Loucy (cell line): ENCODE data around the gene TAF1B.

Experiments
- H2AFZ ChIP-seq: fragments of 200-600 bp; sonication (generic); 2 replicates; pipeline ENCODE4 v1.6.0; 2016; ENCODE audit warnings: antibody characterized with exemption, mild to moderate bottlenecking, low read length, moderate library complexity
- H3F3A ChIP-seq: fragments of 200-600 bp; 2 replicates; pipeline ENCODE4 v1.6.0; 2016; ENCODE audit warnings: antibody characterized with exemption, low read depth, mild to moderate bottlenecking
- H3K27me3 ChIP-seq: fragments of 200-600 bp; sonication (generic); 2 replicates; pipeline ENCODE4 v1.6.1; 2014; ENCODE audit warnings: low read length, mild to moderate bottlenecking; ENCODE audit not compliant: insufficient read depth, poor library complexity, severe bottlenecking
- H3K36me3 ChIP-seq: fragments of 200-600 bp; sonication (generic); 2 replicates; pipeline ENCODE4 v1.6.1; 2016; ENCODE audit warnings: low read length; ENCODE audit not compliant: insufficient read depth
- H3K4me1 ChIP-seq: fragments of 200-600 bp; sonication (generic); 2 replicates; pipeline ENCODE4 v1.5.1; 2014; ENCODE audit warnings: low read length, mild to moderate bottlenecking; ENCODE audit not compliant: insufficient read depth, poor library complexity, severe bottlenecking
- H3K4me2 ChIP-seq: fragments of 200-600 bp; sonication (generic); 2 replicates; pipeline ENCODE4 v1.6.0; 2014; ENCODE audit warnings: antibody characterized with exemption, low read length, low read depth, mild to moderate bottlenecking; ENCODE audit not compliant: poor library complexity, severe bottlenecking
- H3K4me3 ChIP-seq: fragments of 200-600 bp; sonication (generic); 2 replicates; pipeline ENCODE4 v1.5.1; 2014; ENCODE audit warnings: low read length, mild to moderate bottlenecking, mixed read lengths; ENCODE audit not compliant: poor library complexity, severe bottlenecking
- H3K79me2 ChIP-seq: fragments of 200-600 bp; sonication (generic); 2 replicates; pipeline ENCODE4 v1.6.1; 2014; ENCODE audit warnings: low read length; ENCODE audit not compliant: insufficient read depth
- H3K9ac ChIP-seq: fragments of 200-600 bp; sonication (generic); 2 replicates; pipeline ENCODE4 v1.6.0; 2014; ENCODE audit warnings: mild to moderate bottlenecking, low read depth, low read length, moderate library complexity; ENCODE audit not compliant: poor library complexity, severe bottlenecking
- H3K9me2 ChIP-seq: fragments of 200-600 bp; sonication (generic); replicated peaks from 2 replicates; pipeline ENCODE4 v1.6.1; 2016; ENCODE audit warnings: low read depth, low read length, mixed read lengths
- H3K9me3 ChIP-seq: fragments of 200-600 bp; sonication (generic); 2 replicates; pipeline ENCODE4 v1.6.1; 2014; ENCODE audit warnings: mild to moderate bottlenecking, antibody characterized with exemption, low read length, low read depth; ENCODE audit not compliant: insufficient read depth
- H4K20me1 ChIP-seq: fragments of 200-600 bp; sonication (generic); 2 replicates; pipeline ENCODE4 v1.6.0; 2014; ENCODE audit warnings: antibody characterized with exemption, low read length, mild to moderate bottlenecking; ENCODE audit not compliant: insufficient read depth, poor library complexity, severe bottlenecking
- EZH2phosphoT487 ChIP-seq: fragments of 200-600 bp; IDR thresholded peaks from 2 replicates; pipeline ENCODE4 v1.6.1; 2018; ENCODE audit warnings: antibody characterized with exemption, mild to moderate bottlenecking, moderate library complexity, borderline replicate concordance
- TF ChIP-seq, protein P1 (sequence below): fragments of 200-600 bp; sonication (generic); conservative IDR thresholded peaks from 2 replicates; pipeline ENCODE4 v1.5.1; 2014; ENCODE audit warnings: mild to moderate bottlenecking, antibody characterized with exemption, low read length

Gene TAF1B

DNA sequence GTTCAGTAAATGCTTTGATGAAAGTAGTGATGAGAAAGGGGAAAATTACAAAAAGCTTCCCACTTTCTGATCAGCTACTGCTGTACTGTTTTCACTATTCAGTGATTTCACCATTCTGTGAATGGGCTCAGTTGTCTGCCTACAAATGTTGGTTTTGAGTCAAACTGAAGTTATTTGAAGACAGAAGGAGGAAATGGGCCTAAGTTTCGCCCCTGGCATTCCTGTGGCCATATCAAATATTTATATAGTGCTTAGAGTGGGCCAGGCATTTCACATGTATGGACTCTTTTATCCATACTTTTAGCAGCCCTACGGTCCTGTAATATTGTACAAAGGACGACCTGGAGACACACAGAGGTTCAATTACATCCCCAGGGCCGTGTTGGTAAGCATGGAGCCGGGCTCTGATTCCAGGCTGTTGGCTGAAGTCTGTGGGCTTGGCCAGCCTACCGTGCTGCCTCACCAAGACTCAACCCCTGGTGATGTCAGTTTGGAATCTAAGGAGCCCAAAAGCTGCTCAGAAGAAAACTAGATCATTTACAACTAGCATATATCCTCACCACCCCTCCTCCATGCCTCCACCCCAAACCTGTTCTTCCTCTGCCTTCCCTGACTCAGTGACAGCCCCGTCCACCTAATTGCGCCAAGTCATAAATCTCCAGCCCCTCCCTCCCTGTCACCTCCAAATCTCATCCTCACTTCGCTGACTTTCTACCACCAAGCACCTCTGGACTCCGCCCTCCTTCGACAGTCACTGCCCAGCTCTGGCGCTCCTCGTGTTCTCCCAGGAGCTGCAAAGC lies 98.1 kb downstream of the TAF1B start:
- Histone ChIP-seq H3K4me1 (no peaks in the 10 kb centered on the region), H3K4me3 (no peak overlapping the region), H3K27me3 (no peaks in the 10 kb centered on the region), H3K4me2 (no peak overlapping the region), H3K9ac (no peak overlapping the region), H3K9me3 (no peaks in the 10 kb centered on the region), H3K9me2 (no peaks in the 10 kb centered on the region), H4K20me1 (no peaks in the 10 kb centered on the region), H3F3A (no peaks in the 10 kb centered on the region), H2AFZ (no peak overlapping the region), H3K36me3 (no peaks in the 10 kb centered on the region), H3K79me2 (no peaks in the 10 kb centered on the region)
- TF ChIP-seq, protein P1, sequence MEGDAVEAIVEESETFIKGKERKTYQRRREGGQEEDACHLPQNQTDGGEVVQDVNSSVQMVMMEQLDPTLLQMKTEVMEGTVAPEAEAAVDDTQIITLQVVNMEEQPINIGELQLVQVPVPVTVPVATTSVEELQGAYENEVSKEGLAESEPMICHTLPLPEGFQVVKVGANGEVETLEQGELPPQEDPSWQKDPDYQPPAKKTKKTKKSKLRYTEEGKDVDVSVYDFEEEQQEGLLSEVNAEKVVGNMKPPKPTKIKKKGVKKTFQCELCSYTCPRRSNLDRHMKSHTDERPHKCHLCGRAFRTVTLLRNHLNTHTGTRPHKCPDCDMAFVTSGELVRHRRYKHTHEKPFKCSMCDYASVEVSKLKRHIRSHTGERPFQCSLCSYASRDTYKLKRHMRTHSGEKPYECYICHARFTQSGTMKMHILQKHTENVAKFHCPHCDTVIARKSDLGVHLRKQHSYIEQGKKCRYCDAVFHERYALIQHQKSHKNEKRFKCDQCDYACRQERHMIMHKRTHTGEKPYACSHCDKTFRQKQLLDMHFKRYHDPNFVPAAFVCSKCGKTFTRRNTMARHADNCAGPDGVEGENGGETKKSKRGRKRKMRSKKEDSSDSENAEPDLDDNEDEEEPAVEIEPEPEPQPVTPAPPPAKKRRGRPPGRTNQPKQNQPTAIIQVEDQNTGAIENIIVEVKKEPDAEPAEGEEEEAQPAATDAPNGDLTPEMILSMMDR, result no peak
- no peak for TF ChIP-seq EZH2phosphoT487

DNA sequence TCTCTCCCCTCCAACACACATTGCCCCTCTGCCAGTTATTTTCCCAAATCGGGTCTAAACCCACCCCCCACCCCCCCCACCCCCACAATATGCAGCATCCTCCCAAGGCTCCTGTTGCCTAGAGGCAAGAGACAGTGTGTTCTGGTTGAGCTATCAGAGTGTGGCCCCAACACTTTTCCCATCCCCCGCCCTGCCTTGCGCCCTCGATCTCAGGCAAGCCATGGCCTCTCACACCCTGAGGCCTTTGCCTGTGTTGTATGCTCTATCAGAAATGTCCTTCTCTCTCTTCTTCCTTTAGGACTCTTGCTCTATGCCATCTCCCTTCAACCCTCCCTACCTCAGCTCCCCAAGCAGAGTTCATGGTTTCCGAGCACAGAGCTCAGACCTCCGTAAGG lies 98.7 kb downstream of the TAF1B start:
- Histone ChIP-seq H4K20me1 (no peaks in the 10 kb centered on the region), H2AFZ (no peak overlapping the region), H3F3A (no peaks in the 10 kb centered on the region), H3K9ac (no peak overlapping the region), H3K36me3 (no peaks in the 10 kb centered on the region), H3K4me1 (no peaks in the 10 kb centered on the region), H3K4me3 (no peak overlapping the region), H3K4me2 (no peak overlapping the region), H3K9me2 (no peaks in the 10 kb centered on the region), H3K79me2 (no peaks in the 10 kb centered on the region), H3K27me3 (no peaks in the 10 kb centered on the region), H3K9me3 (no peaks in the 10 kb centered on the region)
- TF ChIP-seq EZH2phosphoT487, result no peak
- TF ChIP-seq, protein P1, result no peak

DNA sequence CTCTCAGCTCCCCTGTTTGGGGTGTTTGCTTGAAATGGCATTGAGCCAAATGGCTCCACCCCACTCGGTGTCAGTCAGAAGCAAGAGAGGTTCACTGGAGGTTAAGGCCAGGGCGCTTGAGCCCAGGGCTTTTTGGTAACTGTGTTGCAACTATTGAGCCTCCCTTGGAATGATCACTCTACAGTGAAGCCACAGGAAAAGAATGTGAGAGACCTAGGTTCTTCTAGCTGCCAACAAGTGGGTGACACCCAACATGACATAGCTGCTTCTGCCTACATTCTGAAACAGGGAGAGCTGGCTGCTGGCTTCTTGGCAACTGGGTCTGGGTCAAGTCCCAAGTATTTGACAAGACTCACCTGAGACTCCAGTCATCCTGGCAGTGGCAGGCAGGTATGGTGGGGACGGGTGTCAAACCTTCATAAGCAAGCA lies 101.1 kb downstream of the TAF1B start:
- Histone ChIP-seq H3K27me3 (no peaks in the 10 kb centered on the region), H4K20me1 (no peaks in the 10 kb centered on the region), H3K9me2 (no peaks in the 10 kb centered on the region), H2AFZ (no peak overlapping the region), H3K4me1 (no peaks in the 10 kb centered on the region), H3K4me3 (no peak overlapping the region), H3K4me2 (no peak overlapping the region), H3K79me2 (no peaks in the 10 kb centered on the region), H3K9me3 (no peaks in the 10 kb centered on the region), H3F3A (no peaks in the 10 kb centered on the region), H3K36me3 (no peaks in the 10 kb centered on the region), H3K9ac (no peak overlapping the region)
- TF ChIP-seq, protein P1, result no peak
- TF ChIP-seq EZH2phosphoT487, result no peak
